ENCODE results near the gene TWIST2. TPM values are rescaled to one million over a fixed set of nuclear protein-coding genes. Genes with fewer than 3 reads are reported as not detected.

Gene TWIST2
- total RNA-seq, 1 experiment from 2014 or later: 0.22 TPM

GRCh38 chr2:238928520-238929241, 80.8 kb downstream of the TWIST2 start:
- H3K18ac ChIP-seq (ENCODE audit: insufficient read length, low read depth, low read length): no peak overlapping the region
- peak; percentile 12 for DNase-seq
- Mint-ChIP-seq H3K9me3 (no peaks in the 10 kb centered on the region; a peak in 1 of 5 replicates), H3K36me3 (ENCODE audit: insufficient read depth in 1 of 3, low read depth in 3 of 3) (no peaks in the 10 kb centered on the region), H3K27ac (no peak overlapping the region), H3K4me3 (no peak overlapping the region), H3K27me3 (ENCODE audit: low read depth) (peaks cover 31% of the 10 kb centered on the region), H3K4me1 (no peaks in the 10 kb centered on the region)
- no peak for TF ChIP-seq CTCF (conservative IDR thresholded peaks at IDR 0.05)
- no peak overlapping the region for H3K4me2 ChIP-seq (ENCODE audit: insufficient read depth, insufficient read length, low read length)
- no peaks in the 10 kb centered on the region for H3K4me1 ChIP-seq (ENCODE audit: insufficient read depth, low read length)
- no peak overlapping the region for H3T11ph ChIP-seq (ENCODE audit: low read length)
- H3K9ac ChIP-seq (ENCODE audit: extremely low read depth, insufficient read length, low read length): no peak overlapping the region
- no peak overlapping the region for H3K14ac ChIP-seq (ENCODE audit: insufficient read depth, low read length)
- no peak overlapping the region for H2BK15ac ChIP-seq (ENCODE audit: low read depth, low read length)
- no peak overlapping the region for H4K91ac ChIP-seq (ENCODE audit: insufficient read length, low read depth, low read length)
- no peaks in the 10 kb centered on the region for H3K79me2 ChIP-seq (ENCODE audit: insufficient read depth, low read length)
- H3K27me3 ChIP-seq (ENCODE audit: insufficient read depth, low read length): no peaks in the 10 kb centered on the region
- no peak overlapping the region for H3K27ac ChIP-seq (ENCODE audit: insufficient read length, low read depth, low read length)
- no peak overlapping the region for H2BK5ac ChIP-seq (ENCODE audit: insufficient read length, low read length)
- H2AFZ ChIP-seq (ENCODE audit: low read length): no peak overlapping the region
- H3K23ac ChIP-seq (ENCODE audit: insufficient read length, low read depth, low read length): no peak overlapping the region
- H4K8ac ChIP-seq (replicated peaks; ENCODE audit: insufficient read length, low read depth, low read length): no peak overlapping the region
- no peak overlapping the region for H3K4ac ChIP-seq (ENCODE audit: low read depth, low read length)
- H2AK5ac ChIP-seq (ENCODE audit: insufficient read length, low read length): no peak overlapping the region
- no CpG with 5 or more reads among the region's 18 CpGs for WGBS (ENCODE audit: extremely low coverage, insufficient read length, low lambda C conversion rate)
- no peak overlapping the region for H2BK20ac ChIP-seq (ENCODE audit: low read depth, low read length, poor library complexity, severe bottlenecking)
- H4K20me1 ChIP-seq (ENCODE audit: control insufficient read depth, insufficient read depth, insufficient read length): no peaks in the 10 kb centered on the region
- no peaks in the 10 kb centered on the region for H3K79me1 ChIP-seq (ENCODE audit: insufficient read depth, low read depth, low read length, poor library complexity, severe bottlenecking)
- no peak overlapping the region for H2BK120ac ChIP-seq (ENCODE audit: low read depth, low read length, poor library complexity, severe bottlenecking)
- H3K56ac ChIP-seq (ENCODE audit: insufficient read length, low read depth, low read length): no peak overlapping the region
- no peak overlapping the region for H2BK12ac ChIP-seq (ENCODE audit: insufficient read length, low read depth, low read length)
- H3K9me3 ChIP-seq (ENCODE audit: control insufficient read depth, low read depth, low read length): no peaks in the 10 kb centered on the region
- no peak overlapping the region for H4K5ac ChIP-seq (ENCODE audit: insufficient read length, low read depth, low read length)
- no peaks in the 10 kb centered on the region for H3K23me2 ChIP-seq (ENCODE audit: insufficient read length, low read depth, low read length, poor library complexity, severe bottlenecking)

Data from H9 (cell line).